Measurements from ENCODE around the gene NDUFS7. TPM values are rescaled to one million over a fixed set of nuclear protein-coding genes. Genes with fewer than 3 reads are reported as not detected.

The NDUFS7 gene
- total RNA-seq, 1 experiment from 2014 or later = 124 TPM

- DNase-seq (ENCODE audit: low read depth) = no peak
Measured at GRCh38 chr19:1384478-1385110, 887 bp downstream of the NDUFS7 start.

- DNase-seq (ENCODE audit: low read depth) = no peak
Measured at GRCh38 chr19:1385816-1386215, 2.1 kb downstream of the NDUFS7 start.

- no peak for DNase-seq (ENCODE audit: low read depth)
Measured at GRCh38 chr19:1386945-1387683, 3.4 kb downstream of the NDUFS7 start.

GRCh38 chr19:1387684-1388636, 4.3 kb downstream of the NDUFS7 start:
- DNase-seq (ENCODE audit: low read depth) = no peak

GRCh38 chr19:1388637-1389026, 4.9 kb downstream of the NDUFS7 start:
- no peak for DNase-seq (ENCODE audit: low read depth)

GRCh38 chr19:1389033-1389940, 5.6 kb downstream of the NDUFS7 start:
- no peak for DNase-seq (ENCODE audit: low read depth)

- DNase-seq (ENCODE audit: low read depth) = no peak
Measured at GRCh38 chr19:1390890-1391423, 7.2 kb downstream of the NDUFS7 start.

- DNase-seq (ENCODE audit: low read depth) = no peak
Measured at GRCh38 chr19:1392407-1392806, 8.7 kb downstream of the NDUFS7 start.

- DNase-seq (ENCODE audit: low read depth) = no peak
Measured at GRCh38 chr19:1392939-1393530, 9.3 kb downstream of the NDUFS7 start.

GRCh38 chr19:1393841-1394240, 10.1 kb downstream of the NDUFS7 start:
- DNase-seq (ENCODE audit: low read depth) = no peak

GRCh38 chr19:1394252-1395193, 10.8 kb downstream of the NDUFS7 start:
- no peak for DNase-seq (ENCODE audit: low read depth)

- DNase-seq (ENCODE audit: low read depth) = no peak
Measured at GRCh38 chr19:1395194-1396018, 11.7 kb downstream of the NDUFS7 start.

GRCh38 chr19:1396019-1396767, 12.5 kb downstream of the NDUFS7 start:
- DNase-seq (ENCODE audit: low read depth) = peak; percentile 53

GRCh38 chr19:1396768-1397679, 13.3 kb downstream of the NDUFS7 start:
- DNase-seq (ENCODE audit: low read depth) = no peak

GRCh38 chr19:1397838-1398237, 14.1 kb downstream of the NDUFS7 start:
- no peak for DNase-seq (ENCODE audit: low read depth)

- DNase-seq (ENCODE audit: low read depth) = no peak
Measured at GRCh38 chr19:1399079-1399478, 15.4 kb downstream of the NDUFS7 start.

- DNase-seq (ENCODE audit: low read depth) = no peak
Measured at GRCh38 chr19:1399745-1400144, 16.0 kb downstream of the NDUFS7 start.

Measured in Daoy (cell line).